Measurements from ENCODE around the gene PHACTR1.
"Not testable (repeated sequence)": the region's sequence is repeated elsewhere in the genome, so short reads cannot be mapped to it uniquely, and the experiment has no call there.

Gene PHACTR1

DNA sequence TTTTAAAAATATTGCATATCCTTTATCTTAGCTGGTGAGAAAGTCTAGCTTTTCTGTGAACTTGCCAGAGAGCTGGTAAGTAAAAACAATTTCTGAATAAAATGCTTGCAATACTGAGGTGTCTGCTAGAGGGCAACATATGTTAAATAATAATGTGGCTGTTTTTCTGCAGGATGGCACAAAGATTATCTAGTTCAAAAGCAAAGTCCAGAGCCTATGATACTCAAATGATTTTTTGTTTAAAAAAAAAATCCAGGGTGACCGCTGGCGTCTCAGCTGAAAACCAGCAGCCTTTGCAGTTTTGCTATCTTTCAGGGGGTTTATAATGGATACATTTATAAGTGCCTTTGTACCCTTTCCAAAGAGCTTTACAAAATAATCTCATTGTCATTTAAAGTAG is 194.9 kb downstream of the PHACTR1 start:
- DNase-seq = no peak

DNA sequence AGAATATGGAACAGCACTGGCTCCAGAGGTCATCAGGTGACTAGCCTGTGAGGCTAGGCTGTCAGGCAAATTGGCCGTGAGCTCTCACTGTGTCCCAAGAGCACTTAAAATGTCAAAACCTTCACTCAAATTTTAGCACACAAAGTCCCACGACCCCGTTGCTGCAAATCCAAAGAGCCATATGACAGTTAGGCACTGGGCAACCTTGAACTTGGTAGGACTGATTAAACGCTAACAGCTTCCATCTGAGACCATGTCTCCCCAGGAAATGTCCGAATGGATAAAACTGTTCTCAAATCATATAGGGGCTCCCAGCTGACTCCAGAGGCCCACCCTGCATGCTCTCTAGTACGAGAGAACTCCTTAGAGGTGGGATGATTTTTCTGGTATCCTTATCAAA is 196.6 kb downstream of the PHACTR1 start:
- DNase-seq = no peak

DNA sequence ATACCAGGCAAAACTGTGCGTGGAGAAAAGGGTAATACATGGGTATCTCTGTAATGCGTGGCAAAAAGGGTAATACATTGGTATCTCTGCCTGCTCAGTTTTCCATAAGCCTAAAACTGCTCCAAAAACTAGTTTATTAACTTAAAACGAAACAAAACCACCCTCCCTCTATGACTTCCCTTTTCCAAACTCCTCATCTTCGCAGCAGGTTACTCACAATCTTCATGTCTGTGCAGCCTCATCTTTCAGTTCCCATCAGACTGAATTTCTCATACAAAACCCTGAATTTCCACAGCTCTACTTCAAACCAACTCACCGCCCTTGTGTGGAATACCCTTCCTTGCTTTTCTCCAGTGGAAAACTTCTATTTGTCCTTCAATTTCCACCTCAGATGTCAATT is 199.4 kb downstream of the PHACTR1 start:
- no peak for DNase-seq

DNA sequence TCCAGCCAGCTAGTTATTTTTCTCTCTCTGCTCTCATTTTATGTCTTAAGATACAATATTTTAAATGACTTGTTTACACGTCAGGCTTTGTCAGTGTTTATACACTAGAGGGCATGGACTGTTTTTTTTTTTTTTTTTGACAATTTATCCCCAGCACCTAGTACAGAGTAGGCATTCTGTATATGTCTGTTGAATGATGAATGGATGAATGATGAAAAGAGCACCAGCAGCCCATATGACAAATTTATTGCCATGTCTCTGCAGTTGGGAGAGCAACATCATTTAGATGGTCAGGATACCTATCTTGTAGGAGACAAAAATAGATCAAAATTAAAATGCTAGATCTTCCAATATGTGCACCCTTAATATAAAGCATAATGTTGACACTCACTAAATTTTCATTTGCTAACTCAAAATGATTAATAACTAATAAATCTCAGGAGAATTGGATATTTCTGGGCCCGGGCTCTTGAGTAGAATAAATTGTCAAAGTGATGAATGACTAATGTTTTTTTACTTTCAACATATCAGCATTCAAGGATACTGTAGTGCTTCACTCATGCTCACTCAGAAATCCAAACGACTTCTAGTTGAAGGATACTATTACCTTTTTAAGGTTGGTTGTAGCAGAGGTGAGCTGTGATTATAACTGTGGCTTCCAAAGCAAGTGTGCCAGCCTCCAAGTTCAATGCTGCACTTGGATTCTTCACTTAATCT is 200.0 kb downstream of the PHACTR1 start:
- DNase-seq = no peak

DNA sequence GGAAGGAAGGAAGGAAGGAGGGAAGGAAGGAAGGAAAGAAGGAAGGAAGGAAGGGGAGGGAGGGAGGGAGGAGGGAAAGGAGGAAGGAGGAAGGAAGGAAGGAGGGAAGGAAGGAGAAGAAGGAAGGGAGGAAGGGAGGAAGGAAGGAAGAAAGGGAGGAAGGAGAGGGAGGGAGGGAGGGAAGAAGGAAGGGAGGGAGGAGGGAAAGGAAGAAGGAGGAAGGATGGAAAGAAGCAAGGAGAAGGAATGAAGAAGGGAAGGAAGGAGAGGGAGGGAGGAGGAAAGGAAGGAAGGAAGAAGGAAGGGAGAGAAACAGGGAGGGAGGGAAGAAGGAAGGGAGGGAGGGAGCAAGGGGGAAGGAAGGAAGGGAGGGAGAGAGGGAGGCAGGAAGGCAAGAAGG is 204.9 kb downstream of the PHACTR1 start:
- DNase-seq = no peak

DNA sequence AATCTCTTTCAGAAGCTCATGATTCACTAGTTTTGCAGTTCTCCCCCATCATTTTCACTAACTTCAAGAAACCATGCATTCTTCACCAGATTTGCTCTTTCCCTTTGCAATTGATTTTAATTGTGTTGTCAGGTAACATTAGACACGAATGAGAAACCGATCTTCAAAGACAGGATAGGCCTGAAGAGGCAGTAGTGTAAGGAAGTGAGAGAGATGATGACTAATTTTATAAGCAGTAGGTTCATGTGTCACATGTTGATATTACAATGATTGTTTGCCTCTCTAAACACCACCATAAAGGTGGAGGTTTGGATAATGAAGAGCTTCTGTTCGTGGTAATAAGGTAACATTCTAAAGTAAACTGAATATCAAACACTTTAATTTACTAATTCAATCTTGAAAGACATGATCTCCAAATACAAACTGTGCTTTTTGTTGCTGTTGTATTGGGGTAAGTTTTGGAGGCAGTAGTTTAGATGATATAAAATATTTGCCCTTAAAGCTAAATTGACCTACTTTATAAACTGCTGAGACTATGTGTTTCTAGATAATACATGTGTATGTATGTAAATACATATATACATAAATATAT is 207.2 kb downstream of the PHACTR1 start:
- DNase-seq = no peak

DNA sequence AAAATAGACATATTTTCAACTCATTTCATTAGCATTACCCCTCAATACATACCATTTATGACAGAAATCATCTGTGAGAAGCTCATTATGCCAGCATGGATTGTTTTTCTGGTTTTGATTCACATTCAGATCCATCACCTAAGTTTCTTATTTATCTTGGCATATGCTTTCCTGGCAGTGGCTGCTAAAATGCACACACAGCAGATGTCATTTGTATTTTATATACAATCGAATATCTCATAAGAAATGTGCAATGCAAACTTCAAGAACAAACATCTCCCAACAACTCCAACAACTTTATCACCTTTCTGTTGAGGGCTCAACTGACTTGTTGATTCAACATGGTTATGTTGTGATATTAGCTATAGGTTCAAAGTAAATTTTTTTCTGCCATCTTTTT is 208.3 kb downstream of the PHACTR1 start:
- no peak for DNase-seq

DNA sequence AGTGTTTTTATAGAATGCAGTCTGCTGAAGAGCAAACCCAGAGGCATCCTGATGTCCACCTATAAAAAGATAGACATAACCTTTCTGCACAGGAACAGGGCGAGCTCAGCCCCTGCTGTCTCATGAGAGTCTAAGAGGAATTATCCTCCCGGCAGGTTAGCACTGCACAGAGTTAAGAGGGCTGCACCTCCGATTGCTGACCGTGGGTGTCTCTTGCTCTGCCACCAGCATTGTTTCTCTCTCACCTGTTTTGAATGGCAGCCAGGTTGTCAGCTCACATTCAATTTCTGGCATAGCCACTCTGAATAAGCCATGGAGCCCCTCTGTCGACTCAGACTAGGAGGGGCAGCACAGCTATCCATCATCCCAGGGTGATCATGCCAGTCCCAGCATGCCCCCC is 211.2 kb downstream of the PHACTR1 start:
- DNase-seq = no peak

DNA sequence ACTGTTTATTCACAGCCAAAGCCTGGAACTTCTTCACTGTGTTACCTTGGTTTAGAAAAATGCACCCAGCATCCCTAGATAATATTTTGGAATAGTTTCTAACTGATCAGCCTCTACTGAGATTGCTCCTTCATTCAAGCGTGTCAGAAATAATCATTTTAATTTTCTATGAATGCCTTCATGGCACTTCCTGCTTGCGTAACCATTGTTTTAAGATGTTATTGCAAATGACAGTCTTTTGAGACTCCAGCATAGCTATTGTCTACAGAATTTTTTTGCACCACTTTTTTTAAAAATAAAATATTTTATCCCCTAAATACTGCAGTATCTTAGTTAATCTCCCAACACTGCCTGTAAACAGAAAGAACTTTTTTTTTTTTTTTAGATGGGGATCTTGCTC is 213.1 kb downstream of the PHACTR1 start:
- no peak for DNase-seq

DNA sequence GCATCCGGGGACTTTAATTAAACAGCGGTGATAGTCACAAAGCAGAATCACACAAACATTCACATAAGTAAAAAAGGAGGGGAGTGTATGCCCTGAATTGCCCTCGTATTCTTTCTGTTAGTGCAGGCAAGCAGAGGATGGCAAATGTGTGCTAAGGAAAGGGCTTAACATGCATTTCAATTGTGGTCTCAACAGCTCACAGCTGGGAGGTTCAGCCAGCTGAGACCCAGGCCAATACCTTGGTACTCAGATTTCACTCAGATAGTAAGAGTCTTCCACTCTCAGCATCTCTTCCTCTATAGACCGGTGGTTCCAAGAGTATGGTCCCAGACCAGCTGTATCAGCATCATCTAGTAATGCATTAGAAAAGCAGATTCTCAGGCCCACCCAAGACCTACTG is 215.1 kb downstream of the PHACTR1 start:
- DNase-seq = no peak

DNA sequence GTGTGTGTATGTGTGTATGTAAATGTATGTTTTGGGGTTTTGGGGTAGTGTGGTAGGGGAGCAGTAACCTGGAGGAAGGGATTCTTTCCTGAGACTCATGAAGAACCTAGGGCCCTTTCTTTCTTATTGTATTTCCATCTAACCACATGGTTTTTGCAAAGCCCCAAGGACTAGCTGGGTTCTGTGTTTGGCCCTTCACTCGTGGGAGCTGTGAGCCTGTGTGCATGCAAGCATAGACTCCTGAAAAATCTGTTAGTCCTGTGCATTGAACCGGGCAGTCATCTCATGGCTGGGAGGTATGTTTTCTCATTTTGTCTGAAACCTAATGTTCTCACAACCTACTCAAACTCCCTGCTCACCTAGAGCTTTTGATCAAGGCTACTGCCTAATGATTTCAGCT is 219.1 kb downstream of the PHACTR1 start:
- no peak for DNase-seq

DNA sequence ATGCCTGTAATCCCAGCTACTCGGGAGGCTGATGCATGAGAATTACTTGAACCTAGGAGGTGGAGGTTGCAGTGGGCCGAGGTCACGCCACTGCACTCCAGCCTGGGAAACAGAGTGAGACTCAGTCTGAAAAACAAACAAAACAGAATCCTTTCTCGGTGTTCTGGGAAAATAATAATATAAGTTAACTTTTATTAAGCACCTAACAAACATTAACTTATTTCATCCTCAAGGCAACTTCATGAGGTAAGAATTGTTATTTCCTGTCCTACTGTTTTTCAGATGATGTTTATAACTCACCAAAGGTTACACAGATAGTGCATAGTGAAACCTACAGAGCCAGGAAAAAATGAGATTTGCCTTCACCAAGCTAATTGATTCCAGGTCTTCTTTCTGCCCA is 221.4 kb downstream of the PHACTR1 start:
- no peak for DNase-seq

DNA sequence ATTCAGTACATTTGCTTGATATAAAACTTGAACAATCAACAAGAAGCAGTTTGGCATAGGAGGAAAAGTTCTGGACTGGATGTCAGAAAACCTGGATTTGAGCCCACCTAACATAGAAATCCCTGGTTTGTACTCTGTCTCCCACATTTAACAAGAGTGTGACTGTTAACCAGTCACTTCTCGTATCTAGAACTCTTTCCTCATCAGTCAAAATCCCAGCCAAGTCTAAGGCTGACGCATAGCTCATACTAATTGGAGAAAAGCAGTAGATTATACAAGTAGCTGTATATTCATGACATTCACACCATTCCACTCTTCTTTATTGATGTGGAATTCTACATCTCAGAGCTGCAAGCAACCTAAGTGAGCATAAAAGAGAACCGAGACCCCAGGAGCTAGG is 222.7 kb downstream of the PHACTR1 start:
- DNase-seq = no peak

DNA sequence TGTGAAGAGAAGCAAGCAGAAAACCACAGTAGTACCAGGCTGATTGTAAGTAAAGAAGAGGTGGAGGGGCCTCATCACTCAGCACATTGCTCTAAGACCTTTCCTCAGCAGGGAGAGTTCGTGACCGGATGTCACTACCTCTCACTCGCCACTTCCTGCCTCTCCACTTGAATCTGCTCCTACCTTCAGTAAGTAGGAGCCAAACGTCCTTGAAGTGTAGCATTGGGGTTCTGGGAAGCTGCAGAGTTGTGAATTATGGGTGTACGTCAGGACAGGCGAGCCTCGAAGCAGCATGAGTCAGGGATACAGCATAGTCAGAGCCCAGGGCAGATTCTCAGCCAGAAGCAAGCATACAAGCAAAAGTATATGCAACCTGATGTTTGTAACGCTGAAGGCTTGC is 224.9 kb downstream of the PHACTR1 start:
- DNase-seq = no peak

DNA sequence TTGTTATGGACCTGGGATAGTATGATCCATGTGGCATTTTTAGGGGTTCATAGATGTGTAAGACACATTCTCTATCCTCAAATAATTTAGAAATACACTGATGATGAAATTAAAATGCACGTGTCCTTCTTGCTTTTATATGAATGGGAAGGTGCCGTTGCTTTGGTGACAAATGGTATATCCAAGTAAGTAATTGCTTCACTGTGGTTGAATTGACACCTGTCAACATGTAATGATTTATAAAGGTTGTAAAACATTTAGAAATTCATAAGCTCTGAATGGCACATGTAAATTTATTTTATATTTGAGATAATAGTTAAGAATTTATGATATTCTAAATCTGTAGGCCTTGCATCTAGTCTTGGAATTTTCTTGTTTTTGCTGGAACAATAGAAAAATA is 227.0 kb downstream of the PHACTR1 start:
- no peak for DNase-seq

DNA sequence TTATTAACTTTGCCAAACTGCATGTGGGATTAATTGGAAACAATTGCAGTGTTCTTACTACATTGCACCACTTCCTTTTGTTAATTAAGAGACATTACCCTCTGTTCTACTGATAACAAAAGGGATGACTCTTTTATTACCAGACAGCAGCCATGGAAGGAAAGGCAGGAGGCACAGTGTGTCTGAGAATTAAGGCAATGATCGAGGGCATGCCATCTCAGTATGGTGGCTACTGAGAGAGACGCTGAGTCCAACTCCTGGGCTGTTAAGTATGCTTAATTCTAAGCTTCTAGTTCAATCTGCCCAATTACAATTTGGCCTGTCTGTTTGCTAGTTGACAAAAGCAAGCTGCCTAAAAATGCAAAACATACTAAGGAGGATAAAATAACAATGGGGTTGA is 227.4 kb downstream of the PHACTR1 start:
- no peak for DNase-seq

DNA sequence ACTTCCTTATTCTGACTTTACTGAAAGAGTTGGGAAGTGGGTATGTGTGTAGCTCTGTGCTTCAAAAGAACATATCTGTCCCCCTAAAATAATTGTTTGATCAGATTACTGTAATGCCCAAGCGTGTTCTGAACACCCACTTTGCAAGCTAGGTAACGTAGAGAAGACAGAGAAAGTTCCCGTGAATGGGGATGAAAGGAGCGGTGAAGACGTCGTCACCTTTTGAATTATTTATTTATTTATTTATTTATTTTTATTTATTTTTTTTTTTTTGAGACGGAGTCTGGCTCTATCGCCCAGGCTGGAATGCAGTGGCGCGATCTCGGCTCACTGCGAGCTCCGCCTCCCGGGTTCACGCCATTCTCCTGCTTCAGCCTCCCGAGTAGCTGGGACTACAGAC is 228.0 kb downstream of the PHACTR1 start:
- DNase-seq = not testable (repeated sequence)

DNA sequence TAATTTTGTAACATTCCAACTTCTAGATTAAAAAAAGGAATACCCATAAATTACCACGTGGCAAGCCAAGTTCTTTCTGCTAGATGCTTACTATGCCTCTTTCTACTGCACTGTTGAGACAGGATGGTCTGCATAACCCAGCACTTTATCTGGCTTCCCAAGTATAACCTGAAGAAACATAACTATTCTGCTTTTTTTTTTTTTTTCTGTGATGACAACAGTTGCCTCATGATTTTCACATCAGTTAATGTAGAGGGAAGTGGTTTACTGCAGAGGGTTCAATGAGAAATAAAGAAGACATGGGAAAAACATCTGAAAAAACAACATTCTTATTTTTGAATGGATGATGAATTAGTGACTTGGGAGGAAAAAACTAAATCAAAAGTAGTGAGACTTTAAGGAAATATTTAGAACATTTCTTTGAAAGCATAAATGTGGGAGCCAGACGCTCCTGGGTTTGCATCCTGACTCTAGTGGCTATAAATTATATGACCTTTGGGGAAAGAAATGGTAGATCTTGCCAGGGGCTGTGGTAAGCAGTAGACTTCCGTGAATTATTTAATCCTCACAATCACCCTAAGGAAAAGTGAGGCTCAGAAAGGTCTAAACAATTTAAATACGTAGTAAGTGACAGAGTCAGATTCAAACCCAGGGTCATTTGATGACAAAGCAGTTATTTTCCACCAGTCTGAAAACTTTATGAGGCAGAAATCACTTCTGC is 230.7 kb downstream of the PHACTR1 start:
- no peak for DNase-seq

DNA sequence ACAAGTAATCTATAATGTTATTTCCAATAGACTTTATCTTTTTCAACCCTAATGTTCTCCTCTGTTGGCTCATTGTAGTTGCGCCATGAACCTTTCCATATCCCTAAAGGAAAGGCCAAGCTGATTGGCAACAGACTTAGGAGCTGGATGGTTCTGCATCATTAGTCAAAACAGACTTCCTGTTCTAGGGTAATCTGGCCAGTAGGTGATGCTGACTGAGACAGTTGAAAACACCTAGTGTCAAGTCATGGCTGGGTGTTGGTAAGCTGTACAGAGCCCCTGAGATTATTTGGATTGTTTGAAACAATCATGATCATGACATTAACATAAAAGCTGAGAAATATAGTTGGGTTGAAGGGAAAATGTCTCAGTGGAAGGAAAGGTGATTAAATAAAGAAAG is 231.4 kb downstream of the PHACTR1 start:
- DNase-seq = no peak

DNA sequence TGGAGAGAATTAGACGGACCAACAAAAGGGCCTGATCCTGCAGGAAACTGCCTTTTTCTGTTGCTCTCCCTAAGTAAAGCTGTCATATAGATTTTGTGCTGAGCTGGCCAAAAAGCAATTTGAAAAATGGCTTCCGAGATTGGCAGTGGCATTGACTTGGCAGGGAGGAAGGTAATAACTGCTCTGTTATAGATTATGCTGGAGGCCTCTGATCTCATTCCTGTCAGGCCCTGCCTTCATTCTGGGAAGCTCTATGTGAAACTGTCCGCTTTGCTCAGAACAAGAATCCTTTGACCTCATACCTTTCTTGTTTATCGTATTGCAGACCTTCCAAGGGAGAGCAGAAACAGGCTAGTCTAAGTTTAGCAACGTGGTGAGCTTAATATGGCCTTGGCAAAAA is 234.4 kb downstream of the PHACTR1 start:
- DNase-seq = no peak

DNA sequence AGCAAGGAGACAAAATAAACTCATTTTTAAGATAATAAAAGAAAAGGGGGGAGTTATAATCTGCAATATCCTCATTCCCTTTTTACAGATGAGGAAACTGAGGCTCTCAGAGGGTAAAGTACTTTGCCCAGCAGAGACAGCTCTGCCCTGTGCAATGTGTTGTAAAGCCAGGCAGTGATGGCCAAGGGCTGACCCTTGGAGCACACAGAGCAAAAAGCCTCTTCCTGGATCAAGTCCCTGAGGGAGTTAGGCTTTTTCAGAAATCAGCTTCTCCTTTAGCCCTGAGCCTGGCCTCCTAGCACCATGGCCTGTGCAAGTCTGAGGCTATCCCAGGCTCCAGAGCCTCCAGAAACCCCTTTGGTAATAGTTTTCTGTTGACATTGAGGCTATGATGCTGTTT is 234.8 kb downstream of the PHACTR1 start:
- DNase-seq = no peak

DNA sequence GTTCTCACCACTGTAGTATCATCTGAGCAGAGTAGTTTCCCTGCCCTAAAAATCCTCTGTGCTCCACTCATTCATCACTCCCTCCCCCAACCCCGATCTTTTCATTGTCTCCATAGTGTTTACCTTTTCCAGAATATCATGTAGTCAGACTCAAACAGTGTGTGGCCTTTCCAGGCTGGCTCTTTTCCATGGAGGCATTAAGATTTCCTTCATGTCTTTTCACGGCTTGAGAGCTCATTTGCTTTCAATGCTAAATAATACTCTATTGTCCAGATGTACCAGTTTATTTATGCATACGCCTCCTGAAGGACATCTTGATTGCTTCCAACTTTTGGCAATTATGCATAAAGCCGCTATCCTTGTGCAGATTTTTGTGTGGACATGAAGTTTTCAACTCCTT is 235.8 kb downstream of the PHACTR1 start:
- no peak for DNase-seq

DNA sequence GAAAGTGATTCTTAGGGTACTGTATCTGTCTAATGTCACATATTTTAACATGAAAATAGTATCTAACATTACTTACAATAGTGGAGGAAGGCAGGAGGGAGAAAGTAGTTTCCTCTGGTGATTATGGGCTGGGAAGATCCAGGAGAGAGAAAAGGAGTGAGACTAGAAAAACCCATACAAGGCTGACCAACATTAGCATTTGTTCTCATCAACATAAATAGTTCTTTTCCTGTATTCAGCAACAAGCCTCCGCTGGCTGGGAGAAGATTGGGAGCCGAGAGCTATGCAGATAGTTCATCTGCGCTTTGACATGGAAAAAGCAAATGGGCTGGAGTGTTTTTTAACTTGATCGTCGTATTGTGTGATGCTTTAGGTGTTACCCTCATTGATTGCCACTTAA is 239.4 kb downstream of the PHACTR1 start:
- DNase-seq = no peak

DNA sequence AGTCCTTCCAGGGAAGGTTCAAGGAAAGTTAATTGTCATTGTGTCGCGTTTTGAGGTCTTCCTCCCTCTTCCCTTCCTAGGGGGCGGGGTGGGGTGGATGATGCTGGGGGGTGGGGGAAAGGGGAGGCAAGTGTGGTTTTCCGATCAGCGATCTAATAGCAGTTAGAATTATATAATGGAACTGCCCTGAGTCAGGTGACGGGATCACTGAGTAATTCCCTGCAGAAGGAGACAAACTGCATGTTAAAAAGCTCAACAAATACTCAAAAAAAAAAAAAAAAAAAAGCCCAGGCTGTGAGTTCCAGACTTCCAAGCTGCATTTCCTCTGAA is 240.4 kb downstream of the PHACTR1 start:
- DNase-seq = no peak
